HL-60 (cell line): ENCODE data around the gene TIMM50.

Experiments used
- DNase-seq, 2 experiments: peaks; one replicate each; pipeline ENCODE4 v3.0.0-alpha.2; 2010 to 2020; ENCODE audit warnings: low read depth in 1 of 2, low spot score in 1 of 2
- H3K27ac ChIP-seq: fragments of 250-450 bp; sonication (Bioruptor Pico); replicated peaks from 2 replicates; pipeline ENCODE4 v1.5.1; 2020; ENCODE audit warnings: mild to moderate bottlenecking, moderate library complexity
- H3K27me3 ChIP-seq: fragments of 250-450 bp; sonication (Bioruptor Pico); 2 replicates; pipeline ENCODE4 v1.5.1; 2021; ENCODE audit warnings: mild to moderate bottlenecking, moderate library complexity; ENCODE audit not compliant: insufficient read depth, poor library complexity, severe bottlenecking
- H3K4me3 ChIP-seq: replicated peaks from 2 replicates; pipeline ENCODE4 v1.5.1; 2011; ENCODE audit warnings: mild to moderate bottlenecking, control low read depth, low read length; ENCODE audit not compliant: insufficient read depth
- CTCF ChIP-seq: IDR thresholded peaks from one replicate; pipeline ENCODE4 v1.5.1; 2011; ENCODE audit warnings: low read length, control low read depth, inconsistent platforms; ENCODE audit not compliant: insufficient read depth
- GABPA ChIP-seq: IDR thresholded peaks from 2 replicates; pipeline ENCODE4 v1.6.1; 2012; ENCODE audit warnings: low read depth
- POLR2AphosphoS5 ChIP-seq: IDR thresholded peaks from 2 replicates; pipeline ENCODE4 v1.6.1; 2012; ENCODE audit warnings: low read depth
- REST ChIP-seq: IDR thresholded peaks from 2 replicates; pipeline ENCODE4 v1.6.1; 2012; ENCODE audit warnings: low read depth; ENCODE audit not compliant: insufficient replicate concordance
- SPI1 ChIP-seq: IDR thresholded peaks from 2 replicates; pipeline ENCODE4 v1.6.1; 2012; ENCODE audit warnings: low read depth, mild to moderate bottlenecking, borderline replicate concordance

The TIMM50 gene

GRCh38 chr19:39469567-39469966 is 11.1 kb upstream of the TIMM50 start:
- no peak overlapping the region for H3K4me3 ChIP-seq
- no peak for TF ChIP-seq REST
- TF ChIP-seq CTCF: no peak
- TF ChIP-seq POLR2AphosphoS5: no peak
- TF ChIP-seq SPI1: no peak
- TF ChIP-seq GABPA: no peak
- no peak overlapping the region for H3K27ac ChIP-seq
- no peaks in the 10 kb centered on the region for H3K27me3 ChIP-seq
- DNase-seq: no peak

- TF ChIP-seq SPI1 (no peak), POLR2AphosphoS5 (no peak), CTCF (no peak), GABPA (no peak), REST (no peak)
- no peaks in the 10 kb centered on the region for H3K27me3 ChIP-seq
- no peak for DNase-seq
- no peak overlapping the region for H3K4me3 ChIP-seq
- H3K27ac ChIP-seq: no peak overlapping the region
Observed at GRCh38 chr19:39470724-39471339, 9.8 kb upstream of the TIMM50 start.

GRCh38 chr19:39471756-39472536 is 8.7 kb upstream of the TIMM50 start:
- Histone ChIP-seq H3K27me3 (no peaks in the 10 kb centered on the region), H3K27ac (no peak overlapping the region), H3K4me3 (no peak overlapping the region)
- TF ChIP-seq CTCF: no peak
- no peak for TF ChIP-seq REST
- no peak for TF ChIP-seq GABPA
- TF ChIP-seq POLR2AphosphoS5: no peak
- no peak for TF ChIP-seq SPI1
- no peak for DNase-seq
